ENCODE measurements around the gene CD164.
"Not testable (repeated sequence)": the region's sequence is repeated elsewhere in the genome, so short reads cannot be mapped to it uniquely, and the experiment has no call there.

The CD164 gene

DNA sequence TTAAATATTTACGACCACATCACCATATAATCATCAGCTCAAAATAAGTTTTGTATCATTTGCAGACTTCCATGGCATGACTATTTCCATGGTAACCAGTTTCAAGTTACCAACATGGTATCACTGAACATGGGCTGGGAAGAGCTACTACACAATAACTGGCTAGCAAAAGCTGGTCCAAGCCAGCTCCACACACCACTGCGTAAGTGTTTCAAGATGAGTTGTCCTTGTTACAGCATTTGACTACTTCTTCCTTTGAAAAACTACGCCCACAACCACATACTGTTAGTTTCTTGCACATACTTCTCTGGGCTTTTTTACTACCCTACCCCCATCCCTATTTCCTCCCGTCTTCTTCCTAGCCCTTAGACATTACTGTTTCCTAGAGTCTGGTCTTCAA is 8.5 kb downstream of the CD164 start:
- no peak for DNase-seq

- no peak for DNase-seq
Observed at GRCh38 chr6:109373331-109373730, 8.9 kb downstream of the CD164 start.

GRCh38 chr6:109372130-109372529 is 10.1 kb downstream of the CD164 start:
- DNase-seq: no peak

- no peak for DNase-seq
Observed at GRCh38 chr6:109370792-109371191, 11.5 kb downstream of the CD164 start.

DNA sequence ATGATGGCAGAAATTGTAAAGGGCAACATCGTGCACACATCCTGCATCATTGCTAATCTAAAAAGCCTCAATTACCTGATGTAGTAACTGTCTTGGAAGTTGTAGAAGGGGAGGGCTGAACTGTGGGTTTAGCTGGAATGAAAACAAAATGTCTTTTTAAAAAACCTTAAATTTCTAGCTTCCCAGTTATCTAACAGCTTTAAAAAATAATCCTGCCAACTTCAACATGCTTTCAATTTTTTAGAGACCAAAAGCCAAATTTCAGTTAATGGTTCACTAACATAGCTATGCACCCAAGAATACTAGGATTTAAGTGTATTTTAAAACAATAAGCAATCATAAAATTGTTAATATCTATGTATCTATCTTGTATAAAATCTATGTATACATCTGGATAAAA is 11.9 kb downstream of the CD164 start:
- DNase-seq: no peak

- DNase-seq: no peak
Observed at GRCh38 chr6:109369728-109370127, 12.5 kb downstream of the CD164 start.

DNA sequence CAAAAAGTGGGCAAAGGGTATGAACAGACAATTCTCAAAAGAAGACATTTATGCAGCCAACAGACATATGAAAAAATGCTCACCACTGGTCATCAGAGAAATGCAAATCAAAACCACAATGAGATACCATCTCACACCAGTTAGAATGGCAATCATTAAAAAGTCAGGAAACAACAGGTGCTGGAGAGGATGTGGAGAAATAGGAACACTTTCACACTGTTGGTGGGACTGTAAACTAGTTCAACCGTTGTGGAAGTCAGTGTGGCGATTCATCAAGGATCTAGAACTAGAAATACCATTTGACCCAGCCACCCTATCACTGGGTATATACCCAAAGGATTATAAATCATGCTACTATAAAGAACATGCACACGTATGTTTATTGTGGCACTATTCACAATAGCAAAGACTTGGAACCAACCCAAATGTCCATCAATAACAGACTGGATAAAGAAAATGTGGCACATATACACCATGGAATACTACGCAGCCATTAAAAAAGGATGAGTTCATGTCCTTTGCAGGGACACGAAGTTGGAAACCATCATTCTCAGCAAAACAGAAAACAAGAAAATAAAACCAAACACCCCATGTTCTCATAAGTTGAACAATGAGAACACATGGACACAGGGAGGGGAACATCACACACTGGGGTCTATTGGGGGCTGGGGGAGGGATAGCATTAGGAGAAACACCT is 17.7 kb downstream of the CD164 start:
- DNase-seq: not testable (repeated sequence)

GRCh38 chr6:109363753-109364152 is 18.5 kb downstream of the CD164 start:
- no peak for DNase-seq

- DNase-seq: no peak
Observed at GRCh38 chr6:109362102-109362884, 20.0 kb downstream of the CD164 start.

DNA sequence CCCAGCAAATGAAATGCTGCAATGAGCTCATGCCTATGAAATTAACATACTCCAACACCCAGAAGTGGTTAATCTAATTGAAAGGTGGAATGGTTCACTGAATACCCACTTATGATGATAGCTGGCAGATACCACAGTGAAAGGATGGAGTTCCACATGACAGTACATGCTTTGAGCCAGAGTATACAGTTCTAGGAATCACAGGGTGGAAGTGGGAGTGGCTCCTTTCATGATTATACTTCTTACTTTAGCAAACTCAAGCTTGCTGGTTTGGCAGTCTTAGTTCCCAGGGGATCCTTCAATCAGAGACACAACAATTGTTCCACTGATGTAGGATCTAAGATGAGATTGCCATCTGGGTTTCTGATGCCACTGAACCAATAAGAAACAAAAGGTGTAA is 21.5 kb downstream of the CD164 start:
- DNase-seq: no peak

DNA sequence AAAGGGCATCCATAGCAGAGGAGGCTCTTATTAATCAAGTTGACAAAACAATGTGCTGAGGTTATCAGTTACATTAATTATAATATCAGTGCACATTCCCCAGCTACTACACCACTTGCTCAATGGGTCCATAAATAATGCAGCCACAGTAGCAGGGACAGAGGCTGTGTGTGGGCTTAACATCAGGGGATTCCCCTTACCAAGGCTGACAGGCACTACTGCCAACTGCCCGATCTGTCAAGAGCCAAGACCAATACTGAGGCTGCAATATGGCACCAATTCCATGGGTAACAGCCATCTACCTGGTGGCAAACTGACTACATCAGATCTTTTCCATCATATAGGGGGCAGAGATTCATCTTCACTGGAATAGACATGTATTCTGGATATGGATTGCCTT is 22.0 kb downstream of the CD164 start:
- no peak for DNase-seq

DNA sequence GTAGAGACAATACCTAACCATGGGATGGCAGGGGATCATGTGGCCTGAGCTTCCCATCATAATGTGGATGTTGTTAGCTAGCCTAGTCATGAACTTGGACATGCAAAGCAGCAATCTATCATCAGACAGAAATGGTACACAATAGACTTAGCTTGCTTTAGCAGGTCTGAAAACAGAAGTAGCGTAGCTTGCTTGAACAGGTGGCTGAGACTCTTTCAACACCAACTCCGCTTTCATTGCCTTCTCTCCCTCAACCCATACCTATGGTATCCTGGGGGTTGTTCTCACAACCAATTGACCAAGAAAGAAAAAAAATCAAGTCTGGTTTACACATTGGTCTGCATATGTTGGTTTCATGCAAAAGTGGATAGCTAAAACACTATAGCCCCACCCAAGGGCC is 23.0 kb downstream of the CD164 start:
- DNase-seq: no peak

DNA sequence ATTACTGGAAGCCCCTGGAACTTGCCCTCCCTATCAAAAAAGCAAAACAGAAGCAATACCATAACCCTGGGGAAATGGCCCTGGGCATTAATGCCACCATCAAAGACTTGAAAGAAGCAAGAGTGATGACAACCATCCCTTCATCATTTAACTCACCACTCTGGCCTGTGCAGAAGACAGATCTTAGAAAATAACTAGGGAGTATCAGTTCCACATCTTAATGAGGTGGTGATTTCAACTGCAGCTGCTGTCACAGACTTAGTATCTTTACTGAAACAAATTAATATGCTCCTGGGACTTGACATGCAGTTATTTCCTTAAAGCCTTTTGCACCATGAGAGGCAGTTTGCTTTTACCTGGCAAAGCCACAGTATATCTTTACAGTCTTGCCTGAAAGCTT is 24.1 kb downstream of the CD164 start:
- no peak for DNase-seq

DNA sequence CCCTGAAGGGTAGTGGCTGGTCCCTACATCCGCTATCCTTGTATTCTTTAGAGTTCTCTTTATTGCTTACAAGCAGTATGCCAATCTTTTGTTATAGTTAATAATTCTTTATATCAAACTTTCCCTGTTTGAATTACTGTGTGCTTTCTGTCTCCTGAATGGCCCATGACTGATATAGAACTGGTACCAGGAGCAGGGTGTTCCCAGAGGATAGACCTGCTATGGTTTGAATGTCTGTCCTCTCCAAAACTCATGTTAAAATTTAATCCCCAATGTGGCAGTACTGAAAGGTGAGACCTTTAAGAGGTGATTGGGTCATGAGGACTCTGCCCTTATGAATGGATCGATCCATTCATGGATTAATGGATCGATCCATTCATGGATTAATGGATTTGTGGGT is 26.0 kb downstream of the CD164 start:
- no peak for DNase-seq

DNA sequence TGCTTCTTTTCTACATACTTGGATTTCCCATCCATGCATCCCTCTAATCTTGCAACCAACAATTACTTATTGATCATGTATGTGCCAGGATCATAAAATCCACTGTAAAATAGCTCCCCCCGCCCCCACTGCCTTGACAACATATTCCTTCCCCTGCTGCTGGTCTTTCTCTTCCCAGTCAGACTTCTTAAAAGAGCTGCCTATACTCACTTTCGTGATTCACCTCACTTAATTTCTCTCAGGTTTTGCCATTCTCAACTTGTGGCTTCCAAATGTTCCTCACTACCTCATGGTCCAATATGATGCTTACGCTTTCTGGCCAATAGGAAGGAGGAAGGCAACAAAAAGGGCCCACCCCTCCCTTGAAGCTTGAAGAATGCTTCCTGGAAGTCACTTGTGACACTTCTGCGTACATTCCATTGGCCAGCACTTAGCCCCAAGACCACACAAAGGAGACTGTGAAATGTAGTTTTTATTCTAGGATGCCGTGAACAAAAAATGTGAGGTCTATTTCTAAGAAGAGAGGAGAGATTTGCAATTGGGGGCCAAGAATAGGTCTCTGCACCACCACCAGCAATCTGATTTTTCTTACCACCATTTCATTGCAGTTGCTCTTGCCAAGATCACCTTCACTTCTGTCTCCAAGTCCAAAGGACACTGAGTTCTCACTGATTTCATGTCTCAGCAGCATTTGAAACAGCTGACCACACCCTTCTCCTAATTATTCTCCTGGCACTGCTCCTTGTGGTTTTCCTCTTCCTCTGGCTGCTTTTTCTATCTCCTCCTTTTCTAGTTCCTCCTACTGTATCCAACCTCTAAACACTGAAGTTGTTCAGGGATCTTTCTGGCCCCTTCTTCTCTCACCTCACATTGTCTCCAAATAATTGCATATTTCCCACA is 30.8 kb downstream of the CD164 start:
- no peak for DNase-seq

DNA sequence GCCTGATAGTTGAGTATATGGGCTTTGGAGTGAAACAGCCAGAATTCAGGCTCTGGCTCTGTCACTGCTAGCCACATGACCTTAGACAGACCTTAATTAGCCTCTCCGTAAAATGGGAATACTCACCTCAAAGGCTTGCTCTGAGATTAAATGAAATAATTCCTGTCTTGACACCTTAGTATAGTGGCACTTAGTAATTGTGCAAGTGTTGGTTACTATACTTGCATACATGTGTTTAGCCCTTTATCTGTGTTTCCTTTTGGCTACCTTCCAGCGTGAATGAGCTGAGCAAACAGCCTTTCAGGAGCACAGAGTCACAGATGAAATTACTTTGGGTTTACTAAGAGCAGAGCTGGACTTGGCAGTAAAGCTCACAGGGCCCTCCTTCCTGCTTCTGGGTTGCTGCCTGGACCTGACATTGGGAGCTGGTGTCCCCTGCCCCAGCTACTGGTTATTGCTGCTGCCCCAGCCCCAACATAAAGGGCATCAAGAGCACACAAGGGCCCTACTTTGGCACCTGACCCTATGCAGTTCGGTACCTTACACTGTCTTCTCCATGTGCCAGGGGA is 32.8 kb downstream of the CD164 start:
- DNase-seq: peak; percentile 4 to 67

GRCh38 chr6:109348226-109348625 is 34.0 kb downstream of the CD164 start:
- DNase-seq: no peak

- DNase-seq: no peak
Observed at GRCh38 chr6:109347779-109348178, 34.5 kb downstream of the CD164 start.

DNA sequence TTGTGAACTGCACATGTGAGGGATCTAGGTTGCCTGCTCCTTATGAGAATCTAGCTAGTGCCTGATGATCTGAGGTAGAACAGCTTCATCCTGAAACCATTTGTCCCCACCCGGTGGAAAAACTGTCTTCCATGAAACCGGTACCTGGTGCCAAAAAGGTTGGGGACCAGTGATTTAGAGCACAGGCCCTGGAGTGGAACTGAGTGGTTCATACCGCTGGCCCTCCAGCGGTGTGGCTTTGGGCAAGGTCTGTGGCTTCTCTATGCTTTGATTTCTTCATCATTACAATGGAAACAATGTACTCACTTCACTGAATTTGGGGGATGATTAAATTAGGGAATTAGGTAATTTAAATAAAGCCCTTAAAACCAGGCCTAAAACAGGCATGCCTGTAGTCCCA is 36.3 kb downstream of the CD164 start:
- no peak for DNase-seq

DNA sequence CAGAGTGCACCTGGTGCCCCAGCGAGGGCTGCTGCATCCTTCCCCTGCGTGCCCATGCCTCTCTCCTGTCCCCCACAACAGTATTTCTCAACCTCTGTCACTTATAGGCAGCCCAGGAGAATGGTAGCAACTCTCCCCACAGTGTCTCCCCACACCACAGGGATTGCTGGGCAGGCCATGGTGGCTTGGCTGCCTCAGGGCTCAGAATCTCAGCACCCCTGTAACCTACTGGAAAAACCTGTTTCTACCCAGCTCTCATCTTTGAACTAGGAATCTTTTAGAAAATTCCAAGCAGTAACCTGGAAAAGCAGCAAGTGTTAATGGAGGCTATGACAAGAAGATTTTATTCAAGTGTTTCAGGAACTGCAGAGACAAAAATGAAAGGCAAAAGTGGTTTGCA is 38.0 kb downstream of the CD164 start:
- DNase-seq: no peak

DNA sequence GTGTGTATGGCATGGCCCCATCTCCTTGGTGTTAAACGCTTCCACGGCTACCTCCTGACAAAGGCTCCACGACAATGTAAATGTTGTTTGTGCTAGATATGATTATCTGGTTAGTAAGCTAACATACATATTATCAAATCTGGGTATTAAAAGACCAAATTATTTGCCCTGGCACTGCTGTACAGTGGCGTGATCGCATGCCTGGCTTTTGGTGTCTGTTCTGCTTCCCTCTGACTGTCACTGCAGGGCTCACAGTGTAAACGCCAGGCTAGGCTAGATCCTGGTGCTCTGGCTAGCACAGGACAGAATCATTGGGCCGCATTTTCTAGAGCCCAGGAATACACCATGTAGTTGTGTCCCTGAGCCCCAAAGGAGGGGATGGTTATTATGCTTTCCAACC is 38.7 kb downstream of the CD164 start:
- no peak for DNase-seq

DNA sequence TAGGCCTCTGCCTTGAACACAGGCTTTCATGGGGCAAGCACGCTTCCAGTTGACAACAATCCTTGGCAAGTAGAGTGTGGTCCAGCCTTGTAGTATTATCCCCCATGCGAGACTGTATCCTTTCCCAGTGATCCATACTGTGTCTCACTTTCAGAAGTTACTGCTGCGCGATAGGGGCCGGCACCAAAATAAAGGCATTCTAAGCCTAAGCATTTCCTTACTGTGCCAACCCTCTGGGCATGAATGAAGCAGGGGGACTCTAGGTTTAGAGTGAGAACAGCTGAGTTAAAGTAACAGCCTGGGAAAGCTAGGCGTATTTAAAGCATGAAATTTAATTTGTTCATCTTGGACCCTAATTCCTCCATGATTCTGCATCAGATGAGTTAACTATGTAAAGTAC is 39.4 kb downstream of the CD164 start:
- no peak for DNase-seq

- DNase-seq: no peak
Observed at GRCh38 chr6:109342506-109342905, 39.8 kb downstream of the CD164 start.
